K562 (cell line): Measurements from ENCODE around the gene ABCA7. TPM values are rescaled to one million over a fixed set of nuclear protein-coding genes. Genes with fewer than 3 reads are reported as not detected.

ENCODE experiments used
- BHLHE40 ChIP-seq: IDR thresholded peaks from 2 replicates; pipeline ENCODE4 v1.6.1; 2011; ENCODE audit warnings: low read length, improper control_type of control experiment
- CREB1 ChIP-seq, 2 experiments: sonication (generic) in 1 of 2; formaldehyde crosslinking in 1 of 2; IDR thresholded peaks; 2 replicates each; pipeline versions ENCODE4 v1.6.1 to v1.8.0; 2012 to 2022; ENCODE audit warnings: inconsistent platforms in 1 of 2, mild to moderate bottlenecking in 1 of 2, missing genetic modification reagents in 1 of 2, moderate library complexity in 1 of 2
- CTCF ChIP-seq, 3 experiments: IDR thresholded peaks in 2 of 3; conservative IDR thresholded peaks in 1 of 3; 2 replicates each; pipeline ENCODE4 v1.5.1; 2011 to 2012; ENCODE audit warnings: low read length in 3 of 3, mild to moderate bottlenecking in 3 of 3, control low read depth in 2 of 3, improper control_type of control experiment in 1 of 3, inconsistent platforms in 1 of 3, low read depth in 1 of 3, mixed read lengths in 1 of 3, moderate library complexity in 1 of 3; ENCODE audit not compliant: insufficient read depth in 2 of 3
- CXXC5 ChIP-seq: fragments of 250-450 bp; sonication (Bioruptor Pico); IDR thresholded peaks from 2 replicates; pipeline ENCODE4 v1.8.0; 2022; ENCODE audit warnings: inconsistent platforms, mild to moderate bottlenecking, moderate library complexity
- HES1 ChIP-seq: fragments of 450-650 bp; IDR thresholded peaks from 2 replicates; pipeline ENCODE4 v1.6.1; 2016; ENCODE audit warnings: low read depth, mild to moderate bottlenecking, moderate library complexity
- MBD2 ChIP-seq: sonication (generic); IDR thresholded peaks from 2 replicates; pipeline ENCODE4 v1.6.1; 2016; ENCODE audit warnings: low read depth, borderline replicate concordance
- MITF ChIP-seq: IDR thresholded peaks from 2 replicates; pipeline ENCODE4 v1.6.1; 2014; ENCODE audit warnings: antibody characterized with exemption
- NFIC ChIP-seq: fragments of 450-650 bp; IDR thresholded peaks from 2 replicates; pipeline ENCODE4 v1.6.1; 2017; ENCODE audit warnings: mild to moderate bottlenecking, inconsistent platforms
- NR1H2 ChIP-seq: sonication (generic); formaldehyde crosslinking; IDR thresholded peaks from 2 replicates; pipeline ENCODE4 v1.4.0; 2020; ENCODE audit warnings: mild to moderate bottlenecking, missing genetic modification reagents
- NR2C2 ChIP-seq, 2 experiments: fragments of 200-800 bp in 1 of 2; sonication (Bioruptor generic) in 1 of 2; sonication (generic) in 1 of 2; formaldehyde crosslinking in 1 of 2; IDR thresholded peaks; 2 replicates each; pipeline versions ENCODE4 v1.6.1 to v1.8.0; 2016 to 2022; ENCODE audit warnings: mild to moderate bottlenecking in 1 of 2, missing compliant biosample characterization in 1 of 2, missing genetic modification characterization in 1 of 2, missing genetic modification reagents in 1 of 2
- RUNX1 ChIP-seq: sonication (generic); IDR thresholded peaks from 2 replicates; pipeline ENCODE4 v1.6.1; 2016; ENCODE audit warnings: antibody characterized with exemption, low read depth
- SIN3B ChIP-seq: fragments of 450-650 bp; IDR thresholded peaks from 2 replicates; pipeline ENCODE4 v1.6.1; 2017; ENCODE audit warnings: low read depth, mild to moderate bottlenecking, moderate library complexity
- SMAD4 ChIP-seq: fragments of 250-450 bp; sonication (Bioruptor Pico); conservative IDR thresholded peaks from 2 replicates; pipeline ENCODE4 v1.8.0; 2021; ENCODE audit warnings: inconsistent platforms, mild to moderate bottlenecking, moderate library complexity
- USF1 ChIP-seq: sonication (generic); formaldehyde crosslinking; IDR thresholded peaks from 2 replicates; pipeline ENCODE4 v1.9.0; 2022; ENCODE audit warnings: mild to moderate bottlenecking, missing genetic modification reagents
- ZBTB12 ChIP-seq: fragments of 250-450 bp; sonication (Bioruptor Pico); IDR thresholded peaks from 2 replicates; pipeline ENCODE4 v1.4.0; 2020
- ZFX ChIP-seq: sonication (generic); formaldehyde crosslinking; IDR thresholded peaks from 2 replicates; pipeline ENCODE4 v1.8.0; 2022; ENCODE audit warnings: mild to moderate bottlenecking, missing genetic modification reagents, moderate library complexity
- ZNF263 ChIP-seq: sonication (generic); formaldehyde crosslinking; IDR thresholded peaks from 2 replicates; pipeline ENCODE4 v1.8.0; 2022; ENCODE audit warnings: mild to moderate bottlenecking, missing genetic modification reagents, borderline replicate concordance
- ZNF586 ChIP-seq: fragments of 450-650 bp; formaldehyde crosslinking; conservative IDR thresholded peaks from 2 replicates; pipeline ENCODE4 v1.4.0; 2020; ENCODE audit warnings: mild to moderate bottlenecking, moderate library complexity
- polyA plus RNA-seq, 8 experiments: library from polyadenylated mRNA; depleted of rRNA in 4 of 8; stranded (reverse) in 5 of 8; unstranded in 3 of 8; fragments of >200 nt; fragmentation: Nextera tagmentation in 2 of 8; fragmentation: Illumina TruSeq in 1 of 8; extraction: Ambion mirVana in 2 of 8; extraction: Trizol in 1 of 8; gene quantifications; 2 replicates each; pipeline versions ENCODE4 v1.2.1 to v1.2.3, GENCODE V29; 2011 to 2014; ENCODE audit warnings: inconsistent platforms in 1 of 8, missing spikeins in 1 of 8
- total RNA-seq, 7 experiments: library from RNA; depleted of rRNA in 6 of 7; stranded (reverse); fragments of >200 nt in 6 of 7; fragmentation: Illumina TruSeq in 2 of 7; extraction: Trizol in 2 of 7; gene quantifications; 2 replicates each; pipeline versions ENCODE4 v1.2.1 to v1.2.3, GENCODE V29; 2011 to 2021; ENCODE audit warnings: low replicate concordance in 1 of 7

The ABCA7 gene
- total and polyA plus RNA-seq, 9 of the 15 experiments (the other 6 are each of a cell fraction or from before 2014, with no cell fraction given): 2.3 to 96.1 (median 31.2) TPM

- TF ChIP-seq ZNF263 (CRISPR knock-in tag): no peak
- no peak for TF ChIP-seq RUNX1
- TF ChIP-seq CREB1 (IDR thresholded peaks at IDR 0.05): peak; percentile 88
- no peak for TF ChIP-seq CREB1 (CRISPR knock-in tag; IDR thresholded peaks at IDR 0.05)
- TF ChIP-seq HES1: no peak
- peak; percentile 86 for TF ChIP-seq MITF
- peak; percentile 76 for TF ChIP-seq ZFX (CRISPR knock-in tag)
- peak; percentile 68 for TF ChIP-seq CXXC5 (CRISPR knock-in tag)
- TF ChIP-seq SMAD4 (CRISPR knock-in tag): 0 out of 2 replicates have a peak, but pooled peaks have one; percentile 41
- 0 out of 6 replicates have a peak, but pooled peaks of 1 of the 3 experiments have one; percentile 25 for TF ChIP-seq CTCF (IDR thresholded peaks at IDR 0.05 in 2 of 3, conservative IDR thresholded peaks at IDR 0.05 in 1 of 3; ENCODE audit: insufficient read depth in 2 of 3, low read depth in 1 of 3, low read length in 3 of 3)
- no peak for TF ChIP-seq NR1H2 (CRISPR knock-in tag)
- TF ChIP-seq MBD2: peak; percentile 9; the same call in 1 of the 2 replicates
- TF ChIP-seq NFIC: 0 out of 2 replicates have a peak, but pooled peaks have one; percentile 0
- no peak for TF ChIP-seq NR2C2 (CRISPR knock-in tag; IDR thresholded peaks at IDR 0.05)
- peak; percentile 31; the same call in 1 of the 2 replicates for TF ChIP-seq NR2C2 (tag; IDR thresholded peaks at IDR 0.05)
- peak; percentile 60; the same call in 1 of the 2 replicates for TF ChIP-seq ZBTB12 (CRISPR knock-in tag)
- peak; percentile 34; the same call in 1 of the 2 replicates for TF ChIP-seq SIN3B
- TF ChIP-seq BHLHE40: peak; percentile 63
- TF ChIP-seq USF1 (CRISPR knock-in tag): peak; percentile 46; the same call in 1 of the 2 replicates
- TF ChIP-seq ZNF586 (CRISPR knock-in tag): no peak
Measured at GRCh38 chr19:1104311-1105007, 64.6 kb downstream of the ABCA7 start (continued).
